H9 (cell line): ENCODE data around the gene ASCL3. TPM values are rescaled to one million over a fixed set of nuclear protein-coding genes. Genes with fewer than 3 reads are reported as not detected.
A peak's percentile ranks its signal among the peaks of the same experiment; 100 is the strongest.
"Not testable (repeated sequence)": the region's sequence is repeated elsewhere in the genome, so short reads cannot be mapped to it uniquely, and the experiment has no call there.

ENCODE experiments used
- DNase-seq: peaks from one replicate; pipeline ENCODE4 v3.0.0-alpha.2; 2017
- H2AFZ ChIP-seq: one replicate; pipeline ENCODE4 v1.6.1; 2013; ENCODE audit warnings: mild to moderate bottlenecking, low read length, control low read depth, moderate library complexity
- H2AK5ac ChIP-seq: 2 replicates; pipeline ENCODE4 v1.6.1; 2013; ENCODE audit warnings: low read length, control low read depth, mixed read lengths; ENCODE audit not compliant: insufficient read length
- H2BK120ac ChIP-seq: one replicate; pipeline ENCODE4 v1.6.1; 2013; ENCODE audit warnings: low read depth, mild to moderate bottlenecking, low read length, control low read depth, inconsistent platforms; ENCODE audit not compliant: poor library complexity, severe bottlenecking
- H2BK12ac ChIP-seq: 2 replicates; pipeline ENCODE4 v1.6.1; 2013; ENCODE audit warnings: low read length, control low read depth, mixed read lengths, low read depth; ENCODE audit not compliant: insufficient read length
- H2BK15ac ChIP-seq: 2 replicates; pipeline ENCODE4 v1.6.1; 2013; ENCODE audit warnings: low read depth, low read length, control low read depth
- H2BK20ac ChIP-seq: one replicate; pipeline ENCODE4 v1.6.1; 2013; ENCODE audit warnings: low read depth, mild to moderate bottlenecking, low read length, control low read depth, inconsistent platforms; ENCODE audit not compliant: poor library complexity, severe bottlenecking
- H2BK5ac ChIP-seq: 2 replicates; pipeline ENCODE4 v1.6.1; 2013; ENCODE audit warnings: low read length, control low read depth, mixed read lengths; ENCODE audit not compliant: insufficient read length
- H3K14ac ChIP-seq: 2 replicates; pipeline ENCODE4 v1.6.1; 2013; ENCODE audit warnings: low read length, control low read depth; ENCODE audit not compliant: insufficient read depth
- H3K18ac ChIP-seq: 2 replicates; pipeline ENCODE4 v1.6.1; 2013; ENCODE audit warnings: low read depth, mild to moderate bottlenecking, mixed read lengths, low read length, control low read depth; ENCODE audit not compliant: insufficient read length
- H3K23ac ChIP-seq: 2 replicates; pipeline ENCODE4 v1.6.1; 2013; ENCODE audit warnings: low read length, control low read depth, mixed read lengths, low read depth; ENCODE audit not compliant: insufficient read length
- H3K23me2 ChIP-seq: 2 replicates; pipeline ENCODE4 v1.6.1; 2013; ENCODE audit warnings: low read depth, mild to moderate bottlenecking, mixed read lengths, low read length, control low read depth; ENCODE audit not compliant: insufficient read length, poor library complexity, severe bottlenecking
- H3K27ac ChIP-seq: 2 replicates; pipeline ENCODE4 v1.5.1; 2013; ENCODE audit warnings: low read length, control low read depth, mixed read lengths, low read depth; ENCODE audit not compliant: insufficient read length
- H3K27me3 ChIP-seq: 2 replicates; pipeline ENCODE4 v1.6.1; 2013; ENCODE audit warnings: low read length, control low read depth, inconsistent platforms; ENCODE audit not compliant: insufficient read depth
- H3K4ac ChIP-seq: 2 replicates; pipeline ENCODE4 v1.6.1; 2013; ENCODE audit warnings: low read depth, mild to moderate bottlenecking, control low read depth, inconsistent platforms, low read length, moderate library complexity
- H3K4me1 ChIP-seq: 2 replicates; pipeline ENCODE4 v1.6.1; 2013; ENCODE audit warnings: low read length, control low read depth, inconsistent platforms; ENCODE audit not compliant: insufficient read depth
- H3K4me2 ChIP-seq: 2 replicates; pipeline ENCODE4 v1.6.1; 2013; ENCODE audit warnings: low read length, control low read depth, mixed read lengths; ENCODE audit not compliant: insufficient read length, insufficient read depth
- H3K56ac ChIP-seq: 2 replicates; pipeline ENCODE4 v1.6.1; 2013; ENCODE audit warnings: low read depth, mild to moderate bottlenecking, mixed read lengths, low read length, control low read depth; ENCODE audit not compliant: insufficient read length
- H3K79me1 ChIP-seq: 2 replicates; pipeline ENCODE4 v1.6.1; 2013; ENCODE audit warnings: low read depth, mild to moderate bottlenecking, moderate library complexity, low read length, control low read depth, inconsistent platforms; ENCODE audit not compliant: insufficient read depth, poor library complexity, severe bottlenecking
- H3K79me2 ChIP-seq: 2 replicates; pipeline ENCODE4 v1.6.1; 2013; ENCODE audit warnings: low read length, control low read depth, inconsistent platforms; ENCODE audit not compliant: insufficient read depth
- H3K9ac ChIP-seq: 2 replicates; pipeline ENCODE4 v1.6.1; 2013; ENCODE audit warnings: low read length, control low read depth, mixed read lengths; ENCODE audit not compliant: insufficient read length; ENCODE audit errors: extremely low read depth
- H3K9me3 ChIP-seq: one replicate; pipeline ENCODE4 v1.6.1; 2013; ENCODE audit warnings: low read depth, low read length, inconsistent platforms; ENCODE audit not compliant: control insufficient read depth
- H3T11ph ChIP-seq: one replicate; pipeline ENCODE4 v1.6.1; 2013; ENCODE audit warnings: mild to moderate bottlenecking, low read length, control low read depth, inconsistent platforms
- H4K20me1 ChIP-seq: one replicate; pipeline ENCODE4 v1.6.1; 2013; ENCODE audit not compliant: control insufficient read depth, insufficient read length, insufficient read depth
- H4K5ac ChIP-seq: 2 replicates; pipeline ENCODE4 v1.6.1; 2013; ENCODE audit warnings: low read depth, mild to moderate bottlenecking, mixed read lengths, low read length, control low read depth; ENCODE audit not compliant: insufficient read length
- H4K8ac ChIP-seq: replicated peaks from 2 replicates; pipeline ENCODE4 v1.6.1; 2013; ENCODE audit warnings: low read length, control low read depth, mixed read lengths, low read depth; ENCODE audit not compliant: insufficient read length
- H4K91ac ChIP-seq: 2 replicates; pipeline ENCODE4 v1.6.1; 2013; ENCODE audit warnings: low read depth, mild to moderate bottlenecking, moderate library complexity, mixed read lengths, low read length, control low read depth; ENCODE audit not compliant: insufficient read length
- H3K27ac Mint-ChIP-seq, 3 experiments: 2 replicates in 2 of 3; 3 replicates in 1 of 3; pipeline ENCODE4 v1.8.0; 2020 to 2021; ENCODE audit warnings: mixed read lengths in 3 of 3, mild to moderate bottlenecking in 1 of 3, moderate library complexity in 1 of 3
- H3K27me3 Mint-ChIP-seq: 2 replicates; pipeline ENCODE4 v1.8.0; 2021; ENCODE audit warnings: low read depth, mild to moderate bottlenecking, moderate library complexity, mixed read lengths
- H3K36me3 Mint-ChIP-seq, 3 experiments: 2 replicates in 2 of 3; 3 replicates in 1 of 3; pipeline ENCODE4 v1.8.0; 2020 to 2021; ENCODE audit warnings: low read depth in 3 of 3, mixed read lengths in 3 of 3; ENCODE audit not compliant: insufficient read depth in 1 of 3
- H3K4me1 Mint-ChIP-seq, 2 experiments: 2 replicates each; pipeline ENCODE4 v1.8.0; 2020; ENCODE audit warnings: mixed read lengths in 2 of 2
- H3K4me3 Mint-ChIP-seq, 2 experiments: 2 replicates in 1 of 2; 3 replicates in 1 of 2; pipeline ENCODE4 v1.8.0; 2020 to 2021; ENCODE audit warnings: mild to moderate bottlenecking in 2 of 2, mixed read lengths in 2 of 2, moderate library complexity in 1 of 2
- H3K9me3 Mint-ChIP-seq, 2 experiments: 2 replicates in 1 of 2; 3 replicates in 1 of 2; pipeline ENCODE4 v1.8.0; 2020; ENCODE audit warnings: mild to moderate bottlenecking in 2 of 2, mixed read lengths in 2 of 2, moderate library complexity in 1 of 2
- CTCF ChIP-seq: fragments of 200-600 bp; sonication (generic); conservative IDR thresholded peaks from 3 replicates; pipeline ENCODE4 v1.8.0; 2021; ENCODE audit warnings: antibody characterized with exemption, mild to moderate bottlenecking
- WGBS: extraction: QIAGEN DNeasy Blood & Tissue Kit; methylation state at CpG from one replicate; pipeline ENCODE4 v1.1.7; 2013; ENCODE audit warnings: missing lambda C conversion rate, low lambda C conversion rate, mixed read lengths; ENCODE audit not compliant: insufficient read length; ENCODE audit errors: extremely low coverage; 5-methylcytosine and 5-hydroxymethylcytosine counted together
- total RNA-seq: library from RNA; stranded (reverse); gene quantifications from 2 replicates; pipeline ENCODE4 v1.2.1, GENCODE V29; 2021

Gene ASCL3
- total RNA-seq, 1 experiment from 2014 or later = not detected

GRCh38 chr11:8937159-8937558 is 5.7 kb downstream of the ASCL3 start:
- Mint-ChIP-seq H3K27ac (peak overlapping the region in 1 of 3 experiments; percentile 34; a peak in 2 of 7 replicates), H3K4me3 (no peak overlapping the region)

GRCh38 chr11:8935789-8936188 is 7.0 kb downstream of the ASCL3 start:
- WGBS = no CpG with 5 or more reads among the region's 2 CpGs
- not testable (repeated sequence) for H2BK12ac ChIP-seq, H3K23me2 ChIP-seq, H3K4me2 ChIP-seq, H3K36me3 Mint-ChIP-seq, H2AK5ac ChIP-seq, H2BK15ac ChIP-seq, H3K4me3 Mint-ChIP-seq, H3K27me3 Mint-ChIP-seq, H3K27ac Mint-ChIP-seq, H4K8ac ChIP-seq, H2BK120ac ChIP-seq, H3K27ac ChIP-seq, H4K20me1 ChIP-seq, H3K9me3 ChIP-seq, H4K5ac ChIP-seq, DNase-seq, H3K27me3 ChIP-seq, H3K14ac ChIP-seq, H2BK20ac ChIP-seq, H2AFZ ChIP-seq, H3T11ph ChIP-seq, H3K18ac ChIP-seq, H3K9ac ChIP-seq, H3K23ac ChIP-seq, H3K4ac ChIP-seq, H3K9me3 Mint-ChIP-seq, H3K56ac ChIP-seq, H3K4me1 ChIP-seq, H3K79me1 ChIP-seq, H2BK5ac ChIP-seq, H3K79me2 ChIP-seq, H4K91ac ChIP-seq
- peaks cover 12 to 14% of the 10 kb centered on the region in 2 experiments for H3K4me1 Mint-ChIP-seq

More at GRCh38 chr11:8937159-8937558, 5.7 kb downstream of the ASCL3 start:
- H3K27me3 ChIP-seq = no peaks in the 10 kb centered on the region
- no peak overlapping the region for H3K14ac ChIP-seq
- Mint-ChIP-seq H3K4me1 (peaks cover 12 to 14% of the 10 kb centered on the region in 2 experiments), H3K27me3 (no peaks in the 10 kb centered on the region; the same call in 1 of the 2 replicates), H3K9me3 (no peaks in the 10 kb centered on the region), H3K36me3 (no peaks in the 10 kb centered on the region)
- H2BK5ac ChIP-seq = no peak overlapping the region
- H3K79me1 ChIP-seq = no peaks in the 10 kb centered on the region
- no peak overlapping the region for H3K9ac ChIP-seq
- H2AK5ac ChIP-seq = no peak overlapping the region
- no peaks in the 10 kb centered on the region for H3K23me2 ChIP-seq
- no peak overlapping the region for H3K23ac ChIP-seq
- H3K4me1 ChIP-seq = peaks cover 7% of the 10 kb centered on the region
- no peaks in the 10 kb centered on the region for H3K9me3 ChIP-seq
- no peaks in the 10 kb centered on the region for H3K79me2 ChIP-seq
- no peak overlapping the region for H2BK15ac ChIP-seq
- no peak overlapping the region for H3T11ph ChIP-seq
- no peak overlapping the region for H3K56ac ChIP-seq
- H2BK120ac ChIP-seq = no peak overlapping the region
- no peak overlapping the region for H3K18ac ChIP-seq
- DNase-seq = no peak
- H4K8ac ChIP-seq = no peak overlapping the region
- no peak overlapping the region for H3K4me2 ChIP-seq
- no peak overlapping the region for H4K91ac ChIP-seq
- no peak for TF ChIP-seq CTCF
- H4K5ac ChIP-seq = no peak overlapping the region
- no peak overlapping the region for H2AFZ ChIP-seq
- no peaks in the 10 kb centered on the region for H4K20me1 ChIP-seq
- no peak overlapping the region for H3K27ac ChIP-seq
- no CpG with 5 or more reads among the region's 10 CpGs for WGBS
- no peak overlapping the region for H3K4ac ChIP-seq
- no peak overlapping the region for H2BK20ac ChIP-seq
- no peak overlapping the region for H2BK12ac ChIP-seq
